Fibroblast of mammary gland (primary cell): ENCODE data around the gene ARMC6.

Experiments used
- DNase-seq: peaks from one replicate; pipeline ENCODE4 v3.0.0-alpha.2; 2010; ENCODE audit warnings: low read depth
- H3K4me3 ChIP-seq: 2 replicates; pipeline ENCODE4 v1.5.1; 2011; ENCODE audit warnings: low read depth, mild to moderate bottlenecking, low read length, moderate library complexity; ENCODE audit not compliant: control insufficient read depth
- CTCF ChIP-seq: conservative IDR thresholded peaks from 2 replicates; pipeline ENCODE4 v1.5.1; 2011; ENCODE audit warnings: low read depth, low read length, inconsistent platforms; ENCODE audit not compliant: control insufficient read depth, insufficient read depth

The ARMC6 gene

GRCh38 chr19:19052921-19053320 is 19.5 kb downstream of the ARMC6 start:
- no peak for TF ChIP-seq CTCF
- H3K4me3 ChIP-seq = no peak overlapping the region
- DNase-seq = no peak

GRCh38 chr19:19053508-19054314 is 20.3 kb downstream of the ARMC6 start:
- TF ChIP-seq CTCF = peak; percentile 60
- H3K4me3 ChIP-seq = no peak overlapping the region
- peak; percentile 63 for DNase-seq

GRCh38 chr19:19054315-19054938 is 21.0 kb downstream of the ARMC6 start:
- TF ChIP-seq CTCF = no peak
- H3K4me3 ChIP-seq = no peak overlapping the region
- DNase-seq = no peak

- H3K4me3 ChIP-seq = no peak overlapping the region
- TF ChIP-seq CTCF = no peak
- DNase-seq = no peak
These were observed 21.6 kb downstream of the ARMC6 start for GRCh38 chr19:19054939-19055440.

- no peak for TF ChIP-seq CTCF
- no peak overlapping the region for H3K4me3 ChIP-seq
- DNase-seq = no peak
These were observed 22.3 kb downstream of the ARMC6 start for GRCh38 chr19:19055701-19056100.

- no peak overlapping the region for H3K4me3 ChIP-seq
- no peak for TF ChIP-seq CTCF
- no peak for DNase-seq
These were observed 23.4 kb downstream of the ARMC6 start for GRCh38 chr19:19056636-19057275.
